Measurements from ENCODE around the gene SDK1. TPM values are rescaled to one million over a fixed set of nuclear protein-coding genes. Genes with fewer than 3 reads are reported as not detected.

The SDK1 gene
- total RNA-seq, 1 donor from 2014 or later: 0.26 TPM

- Histone ChIP-seq H3K4me3 (ENCODE audit: low read depth, low read length) (no peak overlapping the region), H3K36me3 (ENCODE audit: control insufficient read depth, insufficient read depth, low read length) (no peaks in the 10 kb centered on the region), H3K27me3 (ENCODE audit: control insufficient read depth, insufficient read depth, low read length) (no peaks in the 10 kb centered on the region)
- no peak for FAIRE-seq
- no peak for DNase-seq (ENCODE audit: low read depth)
- TF ChIP-seq CTCF (IDR thresholded peaks at IDR 0.05; ENCODE audit: insufficient read depth, low read length, severe bottlenecking): no peak
Observed at GRCh38 chr7:4210821-4211220, 909.8 kb downstream of the SDK1 start.

GRCh38 chr7:4211261-4211660 is 910.2 kb downstream of the SDK1 start:
- no peaks in the 10 kb centered on the region for H3K27me3 ChIP-seq (ENCODE audit: control insufficient read depth, insufficient read depth, low read length)
- H3K4me3 ChIP-seq (ENCODE audit: low read depth, low read length): no peak overlapping the region
- DNase-seq (ENCODE audit: low read depth) (no peak), FAIRE-seq (no peak)
- no peak for TF ChIP-seq CTCF (IDR thresholded peaks at IDR 0.05; ENCODE audit: insufficient read depth, low read length, severe bottlenecking)
- no peaks in the 10 kb centered on the region for H3K36me3 ChIP-seq (ENCODE audit: control insufficient read depth, insufficient read depth, low read length)

- no peaks in the 10 kb centered on the region for H3K27me3 ChIP-seq (ENCODE audit: control insufficient read depth, insufficient read depth, low read length)
- no peak for FAIRE-seq
- no peak for TF ChIP-seq CTCF (IDR thresholded peaks at IDR 0.05; ENCODE audit: insufficient read depth, low read length, severe bottlenecking)
- DNase-seq (ENCODE audit: low read depth): no peak
- H3K36me3 ChIP-seq (ENCODE audit: control insufficient read depth, insufficient read depth, low read length): no peaks in the 10 kb centered on the region
- H3K4me3 ChIP-seq (ENCODE audit: low read depth, low read length): no peak overlapping the region
Observed at GRCh38 chr7:4212376-4212775, 911.3 kb downstream of the SDK1 start.

- H3K36me3 ChIP-seq (ENCODE audit: control insufficient read depth, insufficient read depth, low read length): no peaks in the 10 kb centered on the region
- DNase-seq (ENCODE audit: low read depth) (no peak), FAIRE-seq (no peak)
- no peak overlapping the region for H3K4me3 ChIP-seq (ENCODE audit: low read depth, low read length)
- H3K27me3 ChIP-seq (ENCODE audit: control insufficient read depth, insufficient read depth, low read length): no peaks in the 10 kb centered on the region
- no peak for TF ChIP-seq CTCF (IDR thresholded peaks at IDR 0.05; ENCODE audit: insufficient read depth, low read length, severe bottlenecking)
Observed at GRCh38 chr7:4214291-4215155, 913.5 kb downstream of the SDK1 start.

GRCh38 chr7:4215176-4215720 is 914.2 kb downstream of the SDK1 start:
- TF ChIP-seq CTCF (IDR thresholded peaks at IDR 0.05; ENCODE audit: insufficient read depth, low read length, severe bottlenecking): no peak
- H3K27me3 ChIP-seq (ENCODE audit: control insufficient read depth, insufficient read depth, low read length): no peaks in the 10 kb centered on the region
- FAIRE-seq: no peak

More at GRCh38 chr7:4215176-4215720, 914.2 kb downstream of the SDK1 start:
- DNase-seq (ENCODE audit: low read depth): no peak
- no peak overlapping the region for H3K4me3 ChIP-seq (ENCODE audit: low read depth, low read length)
- no peaks in the 10 kb centered on the region for H3K36me3 ChIP-seq (ENCODE audit: control insufficient read depth, insufficient read depth, low read length)
